WTC11 (cell line): ENCODE results near the gene ANKRD18A. TPM values are rescaled to one million over a fixed set of nuclear protein-coding genes. Genes with fewer than 3 reads are reported as not detected.
A peak's percentile ranks its signal among the peaks of the same experiment; 100 is the strongest.

ENCODE experiments used
- ATAC-seq: fragments of 200-7000 bp; cut with Tn5 transposase; 2 replicates; pipeline ENCODE4 v1.10.0; 2021; ENCODE audit warnings: mild to moderate bottlenecking, moderate library complexity
- CTCF ChIA-PET: fragments of 300-600 bp; sonication (Branson Sonifier 250); formaldehyde crosslinking; loops from one replicate; lab custom pipeline; 2021; ENCODE audit warnings: antibody characterized with exemption; lab: Charles Lee
- POLR2A ChIA-PET: fragments of 350-600 bp; sonication (Branson Sonifier 250); formaldehyde crosslinking; loops from one replicate; lab custom pipeline; 2021; ENCODE audit warnings: antibody characterized with exemption; lab: Charles Lee
- DNase-seq: peaks from one replicate; pipeline ENCODE4 v3.0.0; 2021; ENCODE audit warnings: low spot score
- H3K27ac Mint-ChIP-seq: 2 replicates; pipeline ENCODE4 v1.8.0; 2021; ENCODE audit warnings: mixed read lengths
- H3K27me3 Mint-ChIP-seq: 2 replicates; pipeline ENCODE4 v1.8.0; 2021; ENCODE audit warnings: low read depth, mild to moderate bottlenecking, moderate library complexity, mixed read lengths
- H3K36me3 Mint-ChIP-seq: 2 replicates; pipeline ENCODE4 v1.8.0; 2021; ENCODE audit warnings: mixed read lengths
- H3K4me1 Mint-ChIP-seq: 2 replicates; pipeline ENCODE4 v1.8.0; 2022; ENCODE audit warnings: mixed read lengths
- H3K4me3 Mint-ChIP-seq: 2 replicates; pipeline ENCODE4 v1.8.0; 2021; ENCODE audit warnings: mild to moderate bottlenecking, moderate library complexity, mixed read lengths
- H3K9me3 Mint-ChIP-seq: 2 replicates; pipeline ENCODE4 v1.8.0; 2021; ENCODE audit warnings: mixed read lengths
- CREM ChIP-seq: sonication (generic); formaldehyde crosslinking; IDR thresholded peaks from 2 replicates; pipeline ENCODE4 v1.8.1; 2022; ENCODE audit warnings: mild to moderate bottlenecking, missing genetic modification reagents, moderate library complexity
- ELF4 ChIP-seq: sonication (generic); formaldehyde crosslinking; IDR thresholded peaks from 2 replicates; pipeline ENCODE4 v1.8.1; 2022; ENCODE audit warnings: low read depth, mild to moderate bottlenecking, moderate library complexity, missing genetic modification reagents
- ETV6 ChIP-seq: sonication (generic); formaldehyde crosslinking; IDR thresholded peaks from 2 replicates; pipeline ENCODE4 v1.8.1; 2022; ENCODE audit warnings: mild to moderate bottlenecking, missing genetic modification reagents
- FOXJ3 ChIP-seq: sonication (generic); formaldehyde crosslinking; IDR thresholded peaks from 2 replicates; pipeline ENCODE4 v1.9.0; 2021; ENCODE audit warnings: missing genetic modification reagents, mild to moderate bottlenecking, borderline replicate concordance
- FOXK1 ChIP-seq: sonication (generic); formaldehyde crosslinking; IDR thresholded peaks from 2 replicates; pipeline ENCODE4 v1.8.0; 2022; ENCODE audit warnings: mild to moderate bottlenecking, moderate library complexity, missing genetic modification reagents
- GABPB1 ChIP-seq: sonication (generic); formaldehyde crosslinking; IDR thresholded peaks from 2 replicates; pipeline ENCODE4 v1.8.1; 2023; ENCODE audit warnings: mild to moderate bottlenecking, missing genetic modification reagents
- GRHL2 ChIP-seq: fragments of 250-450 bp; sonication (Bioruptor Pico); IDR thresholded peaks from 2 replicates; pipeline ENCODE4 v1.8.0; 2022; ENCODE audit warnings: mild to moderate bottlenecking, moderate library complexity; ENCODE audit not compliant: insufficient replicate concordance, severe bottlenecking
- HMGA2 ChIP-seq: fragments of 250-450 bp; sonication (Bioruptor Pico); IDR thresholded peaks from 2 replicates; pipeline ENCODE4 v1.4.0; 2021; ENCODE audit warnings: mild to moderate bottlenecking, moderate library complexity
- IRF1 ChIP-seq: sonication (generic); formaldehyde crosslinking; IDR thresholded peaks from 2 replicates; pipeline ENCODE4 v1.8.0; 2023; ENCODE audit warnings: missing genetic modification reagents
- NR2C2 ChIP-seq: sonication (generic); formaldehyde crosslinking; IDR thresholded peaks from 2 replicates; pipeline ENCODE4 v1.8.0; 2022; ENCODE audit warnings: mild to moderate bottlenecking, missing genetic modification reagents
- NR3C1 ChIP-seq: sonication (generic); formaldehyde crosslinking; conservative IDR thresholded peaks from 2 replicates; pipeline ENCODE4 v1.8.1; 2023; ENCODE audit warnings: low read depth, mild to moderate bottlenecking, missing genetic modification reagents
- RELA ChIP-seq: sonication (generic); formaldehyde crosslinking; IDR thresholded peaks from 2 replicates; pipeline ENCODE4 v1.8.1; 2022; ENCODE audit warnings: missing genetic modification reagents, mild to moderate bottlenecking, borderline replicate concordance
- SMAD3 ChIP-seq: sonication (generic); formaldehyde crosslinking; IDR thresholded peaks from 2 replicates; pipeline ENCODE4 v1.8.0; 2022; ENCODE audit warnings: missing genetic modification reagents, mild to moderate bottlenecking, borderline replicate concordance
- SOX15 ChIP-seq: fragments of 250-450 bp; sonication (Bioruptor Pico); IDR thresholded peaks from 2 replicates; pipeline ENCODE4 v1.9.0; 2021; ENCODE audit warnings: mild to moderate bottlenecking
- ZNF317 ChIP-seq: sonication (generic); formaldehyde crosslinking; IDR thresholded peaks from 2 replicates; pipeline ENCODE4 v1.8.1; 2023; ENCODE audit warnings: low read depth, mild to moderate bottlenecking, moderate library complexity, missing genetic modification reagents, borderline replicate concordance
- total RNA-seq: library from RNA; stranded (reverse); gene quantifications from 3 replicates; pipeline ENCODE4 v1.2.3, GENCODE V29; 2021
- TF ChIP-seq, protein P1 (sequence below): fragments of 250-450 bp; sonication (Bioruptor Pico); IDR thresholded peaks from 2 replicates; pipeline ENCODE4 v2.1.2; 2022; ENCODE audit warnings: mild to moderate bottlenecking, moderate library complexity
- TF ChIP-seq, protein P2 (sequence below): fragments of 250-450 bp; sonication (Bioruptor Pico); IDR thresholded peaks from 2 replicates; pipeline ENCODE4 v1.9.0; 2021; ENCODE audit warnings: mild to moderate bottlenecking
- TF ChIP-seq, protein P3 (sequence below): sonication (generic); formaldehyde crosslinking; IDR thresholded peaks from 2 replicates; pipeline ENCODE4 v1.8.1; 2022; ENCODE audit warnings: mild to moderate bottlenecking, missing genetic modification reagents, moderate library complexity, borderline replicate concordance
- TF ChIP-seq, protein P4 (sequence below): sonication (generic); formaldehyde crosslinking; IDR thresholded peaks from 2 replicates; pipeline ENCODE4 v1.8.0; 2022; ENCODE audit warnings: mild to moderate bottlenecking, missing genetic modification reagents
- TF ChIP-seq, protein P5 (sequence below): fragments of 250-450 bp; sonication (Bioruptor Pico); IDR thresholded peaks from 2 replicates; pipeline ENCODE4 v1.9.0; 2021; ENCODE audit warnings: mild to moderate bottlenecking
- TF ChIP-seq, protein P6 (sequence below): sonication (generic); formaldehyde crosslinking; IDR thresholded peaks from 2 replicates; pipeline ENCODE4 v1.8.1; 2022; ENCODE audit warnings: missing genetic modification reagents, borderline replicate concordance

ANKRD18A gene
- total RNA-seq, 1 experiment from 2014 or later: 15.7 TPM

GRCh38 chr9:38529317-38529716 is 91.1 kb downstream of the ANKRD18A start:
- H3K27me3 Mint-ChIP-seq: no peaks in the 10 kb centered on the region
- ChIA-PET POLR2A (no interaction called here), CTCF (no interaction called here)
- no peak overlapping the region for H3K4me3 Mint-ChIP-seq
- peaks cover 10% of the 10 kb centered on the region for H3K36me3 Mint-ChIP-seq
- H3K4me1 Mint-ChIP-seq: peaks cover 17% of the 10 kb centered on the region
- H3K9me3 Mint-ChIP-seq: peaks cover 21% of the 10 kb centered on the region
- TF ChIP-seq HMGA2 (CRISPR knock-in tag): peak; percentile 56; the same call in 1 of the 2 replicates
- TF ChIP-seq, protein P1, sequence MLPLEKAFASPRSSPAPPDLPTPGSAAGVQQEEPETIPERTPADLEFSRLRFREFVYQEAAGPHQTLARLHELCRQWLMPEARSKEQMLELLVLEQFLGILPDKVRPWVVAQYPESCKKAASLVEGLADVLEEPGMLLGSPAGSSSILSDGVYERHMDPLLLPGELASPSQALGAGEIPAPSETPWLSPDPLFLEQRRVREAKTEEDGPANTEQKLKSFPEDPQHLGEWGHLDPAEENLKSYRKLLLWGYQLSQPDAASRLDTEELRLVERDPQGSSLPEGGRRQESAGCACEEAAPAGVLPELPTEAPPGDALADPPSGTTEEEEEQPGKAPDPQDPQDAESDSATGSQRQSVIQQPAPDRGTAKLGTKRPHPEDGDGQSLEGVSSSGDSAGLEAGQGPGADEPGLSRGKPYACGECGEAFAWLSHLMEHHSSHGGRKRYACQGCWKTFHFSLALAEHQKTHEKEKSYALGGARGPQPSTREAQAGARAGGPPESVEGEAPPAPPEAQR (CRISPR knock-in tag): no peak
- TF ChIP-seq, protein P2, sequence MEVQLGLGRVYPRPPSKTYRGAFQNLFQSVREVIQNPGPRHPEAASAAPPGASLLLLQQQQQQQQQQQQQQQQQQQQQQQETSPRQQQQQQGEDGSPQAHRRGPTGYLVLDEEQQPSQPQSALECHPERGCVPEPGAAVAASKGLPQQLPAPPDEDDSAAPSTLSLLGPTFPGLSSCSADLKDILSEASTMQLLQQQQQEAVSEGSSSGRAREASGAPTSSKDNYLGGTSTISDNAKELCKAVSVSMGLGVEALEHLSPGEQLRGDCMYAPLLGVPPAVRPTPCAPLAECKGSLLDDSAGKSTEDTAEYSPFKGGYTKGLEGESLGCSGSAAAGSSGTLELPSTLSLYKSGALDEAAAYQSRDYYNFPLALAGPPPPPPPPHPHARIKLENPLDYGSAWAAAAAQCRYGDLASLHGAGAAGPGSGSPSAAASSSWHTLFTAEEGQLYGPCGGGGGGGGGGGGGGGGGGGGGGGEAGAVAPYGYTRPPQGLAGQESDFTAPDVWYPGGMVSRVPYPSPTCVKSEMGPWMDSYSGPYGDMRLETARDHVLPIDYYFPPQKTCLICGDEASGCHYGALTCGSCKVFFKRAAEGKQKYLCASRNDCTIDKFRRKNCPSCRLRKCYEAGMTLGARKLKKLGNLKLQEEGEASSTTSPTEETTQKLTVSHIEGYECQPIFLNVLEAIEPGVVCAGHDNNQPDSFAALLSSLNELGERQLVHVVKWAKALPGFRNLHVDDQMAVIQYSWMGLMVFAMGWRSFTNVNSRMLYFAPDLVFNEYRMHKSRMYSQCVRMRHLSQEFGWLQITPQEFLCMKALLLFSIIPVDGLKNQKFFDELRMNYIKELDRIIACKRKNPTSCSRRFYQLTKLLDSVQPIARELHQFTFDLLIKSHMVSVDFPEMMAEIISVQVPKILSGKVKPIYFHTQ (CRISPR knock-in tag): no peak
- no peak for TF ChIP-seq NR3C1 (CRISPR knock-in tag)
- TF ChIP-seq SMAD3 (CRISPR knock-in tag): no peak
- no peak for TF ChIP-seq GABPB1
- TF ChIP-seq, all 79 proteins: peak for 1
- H3K27ac Mint-ChIP-seq: no peak overlapping the region
- ATAC-seq (peak; percentile 30; the same call in 1 of the 2 replicates), DNase-seq (no peak)

- H3K9me3 Mint-ChIP-seq: peaks cover 21% of the 10 kb centered on the region
- no peaks in the 10 kb centered on the region for H3K27me3 Mint-ChIP-seq
- DNase-seq (no peak), ATAC-seq (no peak)
- H3K27ac Mint-ChIP-seq: no peak overlapping the region
- ChIA-PET POLR2A (no interaction called here), CTCF (no interaction called here)
- no peak for TF ChIP-seq NR2C2 (CRISPR knock-in tag)
- no peak overlapping the region for H3K4me3 Mint-ChIP-seq
- H3K36me3 Mint-ChIP-seq: peaks cover 10% of the 10 kb centered on the region
- peaks cover 17% of the 10 kb centered on the region for H3K4me1 Mint-ChIP-seq
These were observed 92.9 kb downstream of the ANKRD18A start for GRCh38 chr9:38527503-38527902.

DNA sequence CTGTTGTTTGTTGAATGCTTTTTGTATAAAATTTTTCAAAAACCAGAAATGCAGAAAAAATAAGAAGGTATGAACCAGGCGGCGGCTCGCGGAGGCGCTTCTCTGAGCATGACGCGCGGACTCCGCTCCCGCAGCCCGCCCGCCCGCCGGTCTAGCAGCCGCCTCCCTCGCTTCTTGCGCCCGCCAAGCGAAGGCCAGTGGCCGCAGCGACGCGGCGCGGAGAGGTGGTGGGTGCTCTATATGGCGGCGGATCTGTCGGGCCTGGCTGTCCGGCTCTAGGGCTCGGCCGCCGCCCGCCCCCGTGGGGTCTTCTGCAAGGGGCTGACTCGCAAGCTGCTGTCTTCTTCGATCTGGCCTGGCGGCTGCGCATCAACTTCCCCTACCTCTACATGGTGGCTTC is 93.8 kb downstream of the ANKRD18A start:
- Mint-ChIP-seq H3K4me3 (no peak overlapping the region), H3K9me3 (peaks cover 19% of the 10 kb centered on the region), H3K27me3 (no peaks in the 10 kb centered on the region), H3K4me1 (peaks cover 17% of the 10 kb centered on the region), H3K27ac (no peak overlapping the region), H3K36me3 (peaks cover 10% of the 10 kb centered on the region)
- no peak for DNase-seq
- CTCF ChIA-PET: no interaction called here
- no peak for ATAC-seq
- TF ChIP-seq, protein P3, sequence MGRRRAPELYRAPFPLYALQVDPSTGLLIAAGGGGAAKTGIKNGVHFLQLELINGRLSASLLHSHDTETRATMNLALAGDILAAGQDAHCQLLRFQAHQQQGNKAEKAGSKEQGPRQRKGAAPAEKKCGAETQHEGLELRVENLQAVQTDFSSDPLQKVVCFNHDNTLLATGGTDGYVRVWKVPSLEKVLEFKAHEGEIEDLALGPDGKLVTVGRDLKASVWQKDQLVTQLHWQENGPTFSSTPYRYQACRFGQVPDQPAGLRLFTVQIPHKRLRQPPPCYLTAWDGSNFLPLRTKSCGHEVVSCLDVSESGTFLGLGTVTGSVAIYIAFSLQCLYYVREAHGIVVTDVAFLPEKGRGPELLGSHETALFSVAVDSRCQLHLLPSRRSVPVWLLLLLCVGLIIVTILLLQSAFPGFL (CRISPR knock-in tag): no peak
- no peak for TF ChIP-seq CREM (CRISPR knock-in tag)
- no peak for TF ChIP-seq SMAD3 (CRISPR knock-in tag)
- TF ChIP-seq, protein P4, sequence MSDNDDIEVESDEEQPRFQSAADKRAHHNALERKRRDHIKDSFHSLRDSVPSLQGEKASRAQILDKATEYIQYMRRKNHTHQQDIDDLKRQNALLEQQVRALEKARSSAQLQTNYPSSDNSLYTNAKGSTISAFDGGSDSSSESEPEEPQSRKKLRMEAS (CRISPR knock-in tag): no peak
- no peak for TF ChIP-seq IRF1 (CRISPR knock-in tag)
- POLR2A ChIA-PET: no interaction called here

DNA sequence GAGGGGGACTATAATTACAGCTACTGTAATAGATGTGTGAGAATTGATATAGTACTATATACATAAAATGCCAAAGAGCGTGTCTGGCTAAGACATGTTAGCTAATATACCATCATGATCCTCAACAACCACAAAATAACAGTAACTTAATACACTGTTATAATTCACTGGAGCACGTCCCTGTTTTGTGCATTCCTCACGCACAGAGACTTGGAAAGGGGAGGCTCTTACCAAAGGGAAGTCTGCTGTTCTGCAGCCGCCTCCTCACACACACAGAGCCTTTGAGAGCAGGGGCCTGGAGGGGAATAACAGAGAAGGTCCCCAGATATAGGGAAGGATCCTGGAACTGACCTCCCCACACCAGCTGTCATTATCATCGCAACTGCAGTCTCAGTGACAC is 97.3 kb downstream of the ANKRD18A start:
- Mint-ChIP-seq H3K36me3 (no peaks in the 10 kb centered on the region), H3K9me3 (no peaks in the 10 kb centered on the region), H3K4me1 (peaks cover 17% of the 10 kb centered on the region), H3K27me3 (no peaks in the 10 kb centered on the region), H3K27ac (no peak overlapping the region), H3K4me3 (no peak overlapping the region)
- DNase-seq: no peak
- ChIA-PET CTCF (no interaction called here), POLR2A (no interaction called here)
- ATAC-seq: no peak
- TF ChIP-seq GABPB1 (no peak), FOXK1 (CRISPR knock-in tag) (no peak), GRHL2 (CRISPR knock-in tag) (no peak), ZNF317 (CRISPR knock-in tag) (no peak), FOXJ3 (CRISPR knock-in tag) (no peak), CREM (CRISPR knock-in tag) (no peak), RELA (CRISPR knock-in tag) (no peak), SOX15 (CRISPR knock-in tag) (no peak), ETV6 (no peak), ELF4 (CRISPR knock-in tag) (no peak)
- TF ChIP-seq, protein P5, sequence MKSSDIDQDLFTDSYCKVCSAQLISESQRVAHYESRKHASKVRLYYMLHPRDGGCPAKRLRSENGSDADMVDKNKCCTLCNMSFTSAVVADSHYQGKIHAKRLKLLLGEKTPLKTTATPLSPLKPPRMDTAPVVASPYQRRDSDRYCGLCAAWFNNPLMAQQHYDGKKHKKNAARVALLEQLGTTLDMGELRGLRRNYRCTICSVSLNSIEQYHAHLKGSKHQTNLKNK: no peak
- TF ChIP-seq, protein P6, sequence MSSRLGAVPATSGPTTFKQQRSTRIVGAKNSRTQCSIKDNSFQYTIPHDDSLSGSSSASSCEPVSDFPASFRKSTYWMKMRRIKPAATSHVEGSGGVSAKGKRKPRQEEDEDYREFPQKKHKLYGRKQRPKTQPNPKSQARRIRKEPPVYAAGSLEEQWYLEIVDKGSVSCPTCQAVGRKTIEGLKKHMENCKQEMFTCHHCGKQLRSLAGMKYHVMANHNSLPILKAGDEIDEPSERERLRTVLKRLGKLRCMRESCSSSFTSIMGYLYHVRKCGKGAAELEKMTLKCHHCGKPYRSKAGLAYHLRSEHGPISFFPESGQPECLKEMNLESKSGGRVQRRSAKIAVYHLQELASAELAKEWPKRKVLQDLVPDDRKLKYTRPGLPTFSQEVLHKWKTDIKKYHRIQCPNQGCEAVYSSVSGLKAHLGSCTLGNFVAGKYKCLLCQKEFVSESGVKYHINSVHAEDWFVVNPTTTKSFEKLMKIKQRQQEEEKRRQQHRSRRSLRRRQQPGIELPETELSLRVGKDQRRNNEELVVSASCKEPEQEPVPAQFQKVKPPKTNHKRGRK (CRISPR knock-in tag): no peak
